Activated CD8-positive, alpha-beta memory T cell treated with anti-CD3 and anti-CD28 coated beads for 36 hours (primary cell): ENCODE measurements around the gene KRT82. TPM values are rescaled to one million over a fixed set of nuclear protein-coding genes. Genes with fewer than 3 reads are reported as not detected.

Experiments used
- CTCF ChIA-PET: fragments of 350-600 bp; sonication (Branson Sonifier 250); formaldehyde crosslinking; loops from one replicate; lab custom pipeline; 2021; ENCODE audit warnings: antibody characterized with exemption; lab: Charles Lee
- POLR2A ChIA-PET: fragments of 350-600 bp; sonication (Branson Sonifier 250); formaldehyde crosslinking; loops from one replicate; lab custom pipeline; 2021; ENCODE audit warnings: antibody characterized with exemption; lab: Charles Lee
- total RNA-seq, 2 experiments: library from RNA; stranded (reverse); gene quantifications; one replicate each; pipeline ENCODE4 v1.2.3, GENCODE V29; 2021

KRT82 gene
- total RNA-seq, 2 experiments from 2014 or later = not detected

DNA sequence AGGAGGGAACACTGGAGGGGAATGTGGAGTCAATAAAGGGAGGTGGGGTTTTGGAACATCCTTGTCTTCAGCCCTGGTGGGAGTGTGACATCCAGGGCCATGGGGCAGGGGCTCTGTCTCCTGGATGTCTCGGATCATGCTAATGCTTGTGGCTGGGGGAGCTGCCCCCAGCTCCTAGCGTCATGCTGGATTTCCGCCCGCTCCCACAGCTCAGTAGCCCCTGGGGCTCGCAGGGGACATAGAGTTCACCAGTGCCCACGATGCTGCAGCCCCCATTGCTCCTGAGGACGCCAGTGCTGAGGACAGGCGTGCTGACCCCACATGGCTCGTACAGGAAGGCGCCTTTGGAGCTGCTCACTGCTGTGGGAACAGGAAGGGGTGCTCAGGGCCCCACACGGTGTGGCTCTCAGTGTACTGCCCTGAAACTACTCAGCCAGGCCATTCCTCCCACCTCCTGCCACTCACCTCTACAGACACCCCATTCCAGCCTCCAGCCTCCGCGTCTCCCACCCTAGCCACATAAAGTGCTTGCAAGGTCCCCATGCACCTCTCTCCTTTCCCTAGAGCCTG lies 11.2 kb downstream of the KRT82 start:
- ChIA-PET CTCF (no interaction called here), POLR2A (no interaction called here)

DNA sequence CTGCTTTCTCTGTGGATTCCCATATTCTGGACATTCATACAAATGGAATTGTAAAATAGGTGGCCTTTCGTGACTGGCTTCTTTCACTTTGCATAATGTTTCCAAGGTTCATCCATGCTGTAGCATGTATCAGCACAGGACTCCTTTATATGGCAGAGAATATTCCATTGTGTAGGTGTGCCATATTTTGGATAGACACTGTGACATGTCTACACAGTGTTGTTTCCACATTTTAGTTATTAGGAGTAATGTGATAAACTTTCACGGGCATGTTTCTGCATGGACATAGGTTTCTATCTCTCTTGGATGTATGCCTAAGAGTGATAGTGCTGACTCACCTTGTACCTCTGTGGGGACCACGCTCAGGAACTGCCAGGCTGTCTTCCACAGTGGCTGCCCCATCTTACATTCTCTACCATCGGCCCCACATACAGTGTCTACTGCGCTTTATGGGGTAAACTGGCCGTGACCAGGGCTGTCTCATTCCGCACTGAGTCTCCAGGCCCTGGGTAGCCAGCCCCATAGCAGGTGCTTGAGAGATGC lies 13.6 kb downstream of the KRT82 start:
- CTCF ChIA-PET = no interaction called here
- POLR2A ChIA-PET = no interaction called here

- ChIA-PET CTCF (interaction anchor here (0.6 kb wide), 1 partner anchor 268 kb away, joined by 4 read pairs; no protein-coding TSS in a partner anchor), POLR2A (no interaction called here)
Measured at GRCh38 chr12:52391618-52392002, 14.5 kb downstream of the KRT82 start.

GRCh38 chr12:52390739-52391617 lies 15.2 kb downstream of the KRT82 start:
- CTCF ChIA-PET = no interaction called here
- POLR2A ChIA-PET = no interaction called here

DNA sequence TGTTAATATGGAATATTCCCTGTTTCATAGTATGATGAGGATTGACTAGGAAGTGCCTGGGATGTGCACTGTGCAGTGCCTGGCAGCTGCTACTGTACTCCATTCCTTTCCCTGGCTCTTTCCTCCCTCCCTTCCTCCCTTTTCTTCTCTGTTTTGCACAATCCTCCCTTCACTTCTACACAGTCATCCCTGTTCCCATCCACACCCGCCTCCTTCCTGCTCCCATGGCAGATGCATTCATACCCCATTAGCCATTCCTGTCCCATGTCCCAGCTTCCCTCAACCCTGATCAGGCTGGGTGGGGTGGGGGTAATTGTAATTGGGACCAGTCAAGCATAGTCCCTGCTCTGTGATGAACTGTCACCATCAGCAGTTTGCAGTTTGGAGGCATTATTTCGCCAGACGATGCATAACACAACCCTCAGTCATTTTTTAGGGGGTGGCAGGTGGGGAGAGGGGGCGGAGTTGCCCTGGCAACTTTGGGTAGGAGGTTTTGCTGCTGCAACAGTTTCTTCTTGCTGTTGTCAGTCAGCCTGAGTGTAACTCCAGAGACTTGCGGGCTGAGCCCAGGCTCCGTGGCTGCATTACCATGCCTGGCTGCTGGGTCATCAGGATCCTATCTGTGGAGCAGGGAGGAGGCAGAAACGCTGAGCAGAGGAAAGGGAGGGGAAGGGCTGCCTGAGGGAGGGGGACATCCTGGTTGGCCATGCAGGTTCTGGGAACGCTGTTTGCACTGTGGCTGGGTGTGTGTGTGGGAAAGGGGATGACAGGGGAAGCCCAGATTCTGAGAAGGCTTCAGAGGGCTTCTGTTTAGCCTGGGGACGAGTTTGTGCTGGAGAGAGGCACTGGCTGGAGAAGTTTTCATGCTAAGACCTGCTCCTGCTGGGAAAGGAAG lies 16.6 kb downstream of the KRT82 start:
- POLR2A ChIA-PET = no interaction called here
- CTCF ChIA-PET = no interaction called here

DNA sequence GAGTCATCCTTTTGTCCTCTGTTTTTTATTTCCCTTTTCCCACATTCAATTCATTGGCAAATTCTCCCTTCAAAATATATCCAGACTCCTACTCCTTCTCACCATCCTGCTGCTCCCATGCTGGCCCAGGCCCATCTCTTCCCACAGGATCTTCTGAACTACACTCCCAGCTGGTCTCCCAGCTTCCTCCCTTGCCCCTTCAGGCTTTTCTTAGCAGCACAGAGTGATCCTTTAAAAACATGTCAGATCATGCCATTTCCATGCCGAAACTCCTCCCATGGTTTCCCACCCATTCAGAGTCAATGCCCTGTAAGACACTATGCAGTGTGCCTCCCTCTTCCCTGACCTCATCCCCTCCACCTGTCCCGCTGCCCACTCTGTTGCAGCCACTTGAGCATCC lies 18.3 kb downstream of the KRT82 start:
- POLR2A ChIA-PET = no interaction called here
- CTCF ChIA-PET = no interaction called here

DNA sequence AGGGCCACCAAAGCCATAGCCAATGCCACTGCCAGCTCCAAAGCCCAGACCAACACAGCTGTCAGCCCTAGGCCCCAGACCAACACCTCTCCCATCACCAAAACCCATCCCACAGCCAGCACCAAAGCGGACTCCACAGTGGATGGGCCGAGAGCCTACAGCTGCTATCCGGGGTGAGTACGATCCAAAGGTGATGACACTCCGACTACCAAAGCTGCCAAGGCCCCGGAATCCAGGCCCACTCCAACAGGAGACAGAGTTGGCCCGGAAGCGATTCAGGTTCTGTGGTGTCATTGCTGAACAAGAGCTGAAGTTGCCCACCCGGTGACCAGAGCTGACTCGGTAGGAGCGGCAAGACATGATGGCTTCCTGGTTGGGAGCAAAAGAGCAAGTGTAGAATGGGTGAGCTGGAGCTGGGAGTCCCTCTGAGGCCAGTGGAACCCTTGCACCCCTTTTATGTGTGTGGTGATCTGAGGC lies 20.9 kb downstream of the KRT82 start, which contains the start of gene KRT84:
Gene KRT84 (minus strand): TSS at position 427 of the 477 bp plus-strand sequence. CDS start 67 bp downstream, at position 360.
- CTCF ChIA-PET = interaction anchor here (0.6 kb wide), 1 partner anchor 495 kb away, joined by 3 read pairs; no protein-coding TSS in a partner anchor
- POLR2A ChIA-PET = no interaction called here

DNA sequence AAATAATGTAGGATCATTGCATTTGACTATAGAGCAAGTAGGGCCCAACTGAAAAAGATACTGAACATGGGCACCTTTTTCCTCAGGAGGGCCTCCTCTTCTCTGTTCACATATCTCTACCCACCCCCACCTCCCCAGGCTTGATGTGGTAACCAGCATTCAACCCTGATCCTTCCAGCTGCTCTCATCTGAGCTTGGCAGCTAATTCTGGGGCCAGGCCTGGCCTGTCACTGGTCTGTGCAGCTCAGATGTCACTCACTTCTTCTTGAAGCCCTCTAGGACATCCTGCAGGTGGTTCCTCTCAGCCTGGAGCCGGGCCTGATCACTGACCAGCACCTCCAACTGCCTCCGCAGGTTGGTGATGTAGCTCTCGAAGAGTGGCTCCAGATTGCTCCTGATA lies 22.8 kb downstream of the KRT82 start:
- POLR2A ChIA-PET = no interaction called here
- CTCF ChIA-PET = no interaction called here

- ChIA-PET POLR2A (no interaction called here), CTCF (no interaction called here)
Measured at GRCh38 chr12:52382854-52383253, 23.3 kb downstream of the KRT82 start.

GRCh38 chr12:52381206-52381605 lies 24.9 kb downstream of the KRT82 start:
- POLR2A ChIA-PET = no interaction called here
- CTCF ChIA-PET = no interaction called here

- CTCF ChIA-PET = interaction anchor here (0.9 kb wide), 1 partner anchor 499 kb away, joined by 3 read pairs; no protein-coding TSS in a partner anchor
- POLR2A ChIA-PET = no interaction called here
Measured at GRCh38 chr12:52380271-52380694, 25.9 kb downstream of the KRT82 start.

- ChIA-PET POLR2A (no interaction called here), CTCF (interaction anchor here (0.5 kb wide), 1 partner anchor 102 kb away, joined by 3 read pairs; no protein-coding TSS in a partner anchor)
Measured at GRCh38 chr12:52379536-52379935, 26.6 kb downstream of the KRT82 start.

GRCh38 chr12:52378091-52378490 lies 28.0 kb downstream of the KRT82 start:
- ChIA-PET CTCF (no interaction called here), POLR2A (no interaction called here)

- CTCF ChIA-PET = no interaction called here
- POLR2A ChIA-PET = no interaction called here
Measured at GRCh38 chr12:52377266-52377665, 28.9 kb downstream of the KRT82 start.

- CTCF ChIA-PET = interaction anchor here (1.0 to 2.1 kb wide), 5 partner anchors 14 to 507 kb away, joined by 3 to 7 read pairs (median 4); no protein-coding TSS in a partner anchor
- POLR2A ChIA-PET = no interaction called here
Measured at GRCh38 chr12:52372216-52373154, 33.6 kb downstream of the KRT82 start.

DNA sequence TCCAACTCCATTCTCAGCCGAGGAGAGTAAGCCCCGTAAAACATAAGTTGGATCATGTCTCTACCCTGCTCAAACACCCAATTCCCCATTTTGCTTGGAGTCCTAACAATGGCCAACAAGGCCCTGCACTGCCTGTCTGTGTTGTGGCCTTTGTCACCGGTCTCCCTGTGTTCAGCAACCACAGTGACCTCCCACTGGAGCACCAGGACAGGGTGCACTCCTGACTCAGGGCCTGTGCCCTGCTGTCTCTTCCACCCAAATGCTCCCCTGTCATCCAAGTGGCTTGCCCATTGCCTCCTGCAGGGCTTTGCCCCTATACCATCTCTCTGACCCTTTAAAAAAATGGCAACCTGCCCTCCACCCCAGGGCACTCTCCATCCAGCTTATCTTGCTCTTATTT lies 34.4 kb downstream of the KRT82 start:
- CTCF ChIA-PET = interaction anchor here (1.4 to 2.1 kb wide), 2 partner anchors 44 to 508 kb away, joined by 4 to 7 read pairs; no protein-coding TSS in a partner anchor
- POLR2A ChIA-PET = no interaction called here

DNA sequence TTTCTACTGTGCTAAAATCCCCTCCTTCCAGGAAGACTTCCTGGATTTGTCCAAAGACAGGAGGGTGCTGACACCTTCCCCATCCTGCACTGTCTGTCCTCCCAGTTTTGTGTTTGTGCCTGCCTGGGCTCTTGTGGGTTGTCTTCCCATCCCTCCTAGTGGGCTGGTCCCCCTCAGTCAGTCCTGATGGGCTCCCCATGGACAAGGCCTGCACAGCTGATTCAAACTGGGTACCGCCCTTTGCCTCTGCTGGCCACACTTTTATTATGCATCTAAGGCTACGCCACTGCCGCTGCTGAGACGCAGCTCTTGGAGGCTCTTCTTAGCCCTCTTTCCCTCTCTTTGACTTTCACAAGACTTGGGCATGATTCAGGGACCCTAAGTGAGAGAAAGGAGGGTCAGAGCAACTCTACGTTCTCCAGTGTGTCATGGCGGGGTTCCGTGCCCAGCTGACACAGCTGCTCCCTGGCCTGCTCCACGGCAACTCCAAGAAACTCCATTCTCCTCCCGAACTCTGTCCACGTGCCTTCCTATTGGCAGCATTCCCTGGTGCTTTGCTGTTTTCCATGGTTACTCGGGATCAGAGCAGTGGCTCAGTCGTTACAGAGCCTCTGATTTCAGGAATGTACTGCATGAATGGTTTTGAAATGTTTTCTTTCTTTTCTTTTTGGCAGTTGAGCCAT lies 35.1 kb downstream of the KRT82 start:
- ChIA-PET CTCF (no interaction called here), POLR2A (no interaction called here)
